NOMO-1 treated with dmso at 0.1 percent for 144 hours (cell line): Measurements from ENCODE around the gene PXN.

Source experiments
- DNase-seq: peaks from one replicate; lab custom pipeline; 2025; ENCODE audit not compliant: unreplicated experiment; lab: John Stamatoyannopoulos, UW

The PXN gene

DNA sequence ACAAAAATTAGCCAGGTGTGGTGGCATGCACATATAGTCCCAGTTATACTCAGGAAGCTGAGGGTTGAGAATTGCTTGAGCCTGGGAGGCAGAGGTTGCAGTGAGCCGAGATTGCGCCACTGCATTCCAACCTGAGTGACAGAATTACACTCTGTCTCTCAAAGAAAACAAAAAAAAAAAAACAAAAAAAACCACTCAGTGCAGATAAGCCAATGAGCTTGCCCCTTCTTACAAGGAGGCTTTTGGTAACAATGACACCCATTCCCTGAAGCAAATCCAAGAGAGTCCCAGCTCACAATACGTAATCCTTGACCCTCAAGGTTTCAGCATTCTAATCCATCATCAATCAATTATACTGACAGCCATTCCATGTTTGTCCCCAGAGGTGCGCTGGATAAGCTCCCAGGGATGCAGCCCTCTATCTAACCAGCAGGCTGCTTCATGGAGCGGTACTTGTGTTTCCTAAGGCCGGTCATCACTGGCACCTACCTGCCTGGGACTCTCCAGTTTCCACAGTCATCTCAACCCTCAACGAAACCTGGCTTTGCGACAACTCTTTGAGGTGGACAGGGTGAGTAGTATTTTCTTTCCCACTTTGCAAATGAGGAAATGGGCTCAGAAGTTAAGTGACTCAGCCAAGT, 83.4 kb downstream of the PXN start:
- no peak for DNase-seq

- DNase-seq = no peak
Measured at GRCh38 chr12:120180975-120181374, 84.6 kb downstream of the PXN start.

GRCh38 chr12:120175537-120175936, 90.0 kb downstream of the PXN start:
- no peak for DNase-seq

DNA sequence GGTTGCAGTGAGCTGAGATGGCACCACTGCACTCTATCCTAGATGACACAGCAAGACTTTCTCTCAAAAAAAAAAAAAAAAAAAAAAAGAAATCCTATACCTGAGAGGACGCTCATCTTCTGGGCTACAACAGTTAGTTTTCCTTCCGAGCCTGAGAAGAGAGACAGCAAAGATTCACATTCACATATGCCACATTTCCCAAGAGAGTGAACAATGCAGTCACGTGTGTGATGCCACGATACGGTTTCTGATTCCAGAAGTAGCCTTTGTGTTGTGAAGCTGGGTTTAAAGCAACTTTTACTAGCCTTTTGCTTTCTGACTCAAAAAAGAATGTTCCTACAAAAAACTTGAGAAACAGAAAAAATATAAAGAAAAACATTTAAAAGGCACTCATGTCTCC, 90.5 kb downstream of the PXN start:
- DNase-seq = no peak

DNA sequence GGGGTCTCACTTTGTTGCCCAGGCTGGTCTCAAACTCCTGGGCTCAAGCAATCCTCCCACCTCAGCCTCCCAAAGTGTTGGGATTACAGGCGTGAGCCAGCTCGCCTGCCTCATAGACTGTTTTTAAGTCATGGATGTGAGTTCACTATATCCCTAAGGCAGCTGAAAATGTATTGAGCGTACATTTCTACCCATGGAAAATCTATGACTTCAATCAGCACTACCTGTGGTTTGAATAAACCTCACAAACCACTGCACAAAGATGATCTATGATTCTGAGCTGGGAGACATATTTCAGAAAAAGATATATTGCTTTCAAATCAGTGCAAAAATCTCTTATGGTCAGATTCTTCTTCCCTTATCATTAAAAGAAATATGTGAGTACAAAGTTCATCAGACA, 93.5 kb downstream of the PXN start:
- DNase-seq = no peak

DNA sequence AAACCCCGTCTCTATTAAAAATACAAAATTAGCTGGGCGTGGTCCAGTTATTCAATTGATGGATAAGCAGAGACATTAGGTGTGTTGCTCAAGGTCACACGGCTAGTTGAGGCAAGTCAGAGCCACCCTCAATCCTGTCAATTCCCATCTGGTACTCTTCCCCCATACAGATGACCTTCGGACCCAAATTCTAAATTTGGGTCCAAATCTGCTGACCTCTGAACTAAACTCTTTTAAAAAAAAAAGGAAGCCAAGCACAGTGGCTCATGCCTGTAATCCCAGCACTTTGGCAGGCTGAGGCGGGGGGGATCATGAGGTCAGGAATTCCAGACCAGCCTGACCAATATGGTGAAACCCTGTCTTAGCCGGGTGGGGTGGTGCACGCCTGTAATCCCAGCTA, 94.9 kb downstream of the PXN start:
- no peak for DNase-seq

- DNase-seq = no peak
Measured at GRCh38 chr12:120169946-120170345, 95.6 kb downstream of the PXN start.

GRCh38 chr12:120168337-120168736, 97.2 kb downstream of the PXN start:
- DNase-seq = no peak

GRCh38 chr12:120167529-120168095, 97.9 kb downstream of the PXN start:
- no peak for DNase-seq

DNA sequence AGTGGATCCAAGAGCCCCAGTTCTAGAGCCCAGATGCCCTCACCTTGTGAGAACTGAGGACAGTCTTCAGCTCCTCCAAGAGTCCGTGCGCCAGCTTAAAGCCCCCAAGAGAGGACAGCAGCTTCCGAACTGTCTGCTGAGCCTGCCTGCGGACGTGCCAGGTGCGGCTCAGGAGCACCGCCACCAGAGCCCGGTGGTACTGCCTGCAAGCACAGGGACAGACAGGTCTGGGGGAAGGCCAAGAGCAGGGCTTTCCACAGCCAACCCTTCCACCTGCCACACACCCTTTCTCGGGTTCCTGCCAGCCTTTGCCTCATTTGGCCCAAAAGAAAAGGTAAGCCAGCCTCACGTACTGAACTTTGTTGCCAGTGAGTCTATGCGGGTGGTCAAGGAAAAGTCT, 101.2 kb downstream of the PXN start:
- DNase-seq = no peak

GRCh38 chr12:120162763-120163162, 102.8 kb downstream of the PXN start:
- DNase-seq = no peak

DNA sequence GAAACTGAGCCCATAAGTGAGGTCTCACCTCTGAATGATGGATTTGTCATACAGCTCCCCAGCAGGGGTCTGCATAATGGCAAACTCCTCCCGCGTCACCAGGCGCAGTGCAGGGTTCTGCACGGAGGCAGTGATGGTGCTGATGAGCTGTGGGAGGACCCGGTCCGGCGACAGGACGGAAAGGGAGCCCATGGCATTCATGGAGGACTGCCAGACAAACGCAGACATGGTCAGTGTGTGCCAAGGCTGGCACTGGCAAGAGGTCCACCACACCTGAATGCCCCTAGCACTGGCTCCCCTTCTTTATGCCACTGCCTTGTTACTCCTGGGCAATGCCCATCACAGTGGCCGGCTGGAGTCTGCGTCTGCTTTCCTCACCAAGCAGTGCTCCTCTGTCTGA, 103.7 kb downstream of the PXN start:
- DNase-seq = no peak
